Common myeloid progenitor, CD34-positive (primary cell): ENCODE measurements around the gene EFTUD2.

Experiments used
- CTCF ChIA-PET: fragments of 350-600 bp; sonication (Branson Sonifier 250); formaldehyde crosslinking; loops from one replicate; lab custom pipeline; 2021; ENCODE audit warnings: antibody characterized with exemption; lab: Charles Lee
- POLR2A ChIA-PET: fragments of 350-600 bp; sonication (Branson Sonifier 250); formaldehyde crosslinking; loops from one replicate; lab custom pipeline; 2021; ENCODE audit warnings: antibody characterized with exemption; lab: Charles Lee
- DNase-seq, 3 donors: peaks; one replicate each; pipeline versions ENCODE4 v3.0.0 to v3.0.0-alpha.2; 2013
- H3K27ac ChIP-seq, 2 experiments: 1 replicate in 1 of 2; 2 replicates in 1 of 2; pipeline ENCODE4 v1.7.0; 2013; ENCODE audit warnings: inconsistent platforms in 2 of 2, low read length in 2 of 2, mild to moderate bottlenecking in 2 of 2, low read depth in 1 of 2, moderate library complexity in 1 of 2; ENCODE audit not compliant: severe bottlenecking in 2 of 2, insufficient read depth in 1 of 2, poor library complexity in 1 of 2
- H3K27me3 ChIP-seq, 5 experiments: replicated peaks in 2 of 5; 1 replicate in 3 of 5; 2 replicates in 2 of 5; pipeline versions ENCODE4 v1.6.1 to v1.7.0; 2013; ENCODE audit warnings: low read length in 4 of 5, mild to moderate bottlenecking in 2 of 5, moderate library complexity in 2 of 5, inconsistent platforms in 1 of 5; ENCODE audit not compliant: insufficient read depth in 5 of 5, control insufficient read depth in 4 of 5
- H3K36me3 ChIP-seq, 4 experiments: 1 replicate in 2 of 4; 2 replicates in 2 of 4; pipeline versions ENCODE4 v1.6.1 to v1.7.0; 2013; ENCODE audit warnings: low read length in 3 of 4, control low read depth in 1 of 4, mild to moderate bottlenecking in 1 of 4; ENCODE audit not compliant: control insufficient read depth in 4 of 4, insufficient read depth in 4 of 4
- H3K4me1 ChIP-seq, 4 experiments: 1 replicate in 3 of 4; 2 replicates in 1 of 4; pipeline versions ENCODE4 v1.6.1 to v1.7.1; 2013; ENCODE audit warnings: low read length in 3 of 4, mild to moderate bottlenecking in 3 of 4, control low read depth in 1 of 4, inconsistent platforms in 1 of 4, moderate library complexity in 1 of 4; ENCODE audit not compliant: control insufficient read depth in 4 of 4, insufficient read depth in 4 of 4; ENCODE audit errors: control extremely low read depth in 1 of 4
- H3K4me3 ChIP-seq, 7 experiments: 1 replicate in 4 of 7; 2 replicates in 3 of 7; pipeline versions ENCODE4 v1.5.1 to v1.7.0; 2013; ENCODE audit warnings: mild to moderate bottlenecking in 7 of 7, low read length in 6 of 7, moderate library complexity in 6 of 7, inconsistent platforms in 2 of 7, low read depth in 2 of 7, control low read depth in 1 of 7; ENCODE audit not compliant: insufficient read depth in 4 of 7, control insufficient read depth in 1 of 7; ENCODE audit errors: extremely low read depth in 1 of 7
- H3K9me3 ChIP-seq, 5 experiments: 1 replicate in 4 of 5; 2 replicates in 1 of 5; pipeline versions ENCODE4 v1.6.1 to v1.7.1; 2013; ENCODE audit warnings: low read length in 4 of 5, mild to moderate bottlenecking in 2 of 5, inconsistent platforms in 1 of 5, low read depth in 1 of 5, moderate library complexity in 1 of 5; ENCODE audit not compliant: control insufficient read depth in 4 of 5, insufficient read depth in 2 of 5; ENCODE audit errors: control extremely low read depth in 1 of 5
- WGBS: methylation state at CpG from one replicate; pipeline ENCODE4 v1.1.5; 2013; ENCODE audit not compliant: insufficient coverage; 5-methylcytosine and 5-hydroxymethylcytosine counted together

Gene EFTUD2

DNA sequence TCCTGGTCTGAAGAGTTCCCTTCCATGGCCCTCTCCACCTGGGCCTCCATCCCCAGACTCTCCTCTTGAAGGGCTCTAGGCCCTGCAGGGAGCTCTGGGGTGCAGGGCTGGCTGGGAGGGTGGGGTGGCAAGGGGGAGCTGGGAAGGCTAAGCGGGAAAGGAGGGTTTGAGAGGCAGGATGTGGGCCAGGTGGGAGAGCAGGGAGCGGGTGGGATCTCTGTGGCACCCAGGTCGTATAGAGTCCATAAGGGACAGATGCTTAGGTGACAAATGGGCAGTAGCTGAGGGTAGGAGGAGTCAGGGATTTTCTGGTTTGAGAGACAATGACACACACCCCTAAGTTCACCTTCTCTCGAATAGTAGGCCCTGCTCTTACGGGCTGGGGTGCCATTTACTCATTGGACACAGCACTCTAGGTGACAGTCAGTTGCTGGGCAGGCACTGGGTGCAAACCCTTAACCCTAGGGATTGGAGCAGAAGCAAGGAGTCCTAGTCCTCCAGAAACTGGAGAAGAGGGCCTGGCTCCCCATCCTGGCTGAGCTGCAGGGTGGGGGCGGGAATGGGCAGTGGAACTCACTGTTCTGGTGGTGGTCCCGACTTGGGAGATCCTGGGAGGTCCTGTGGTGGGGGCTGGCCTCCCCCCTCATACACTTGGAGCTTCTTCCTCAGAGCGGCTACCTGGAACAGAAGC lies 33.0 kb upstream of the EFTUD2 start:
- WGBS: 88% methylated on average over 6 of the region's 8 CpGs
- no peaks in the 10 kb centered on the region for H3K9me3 ChIP-seq
- peaks cover 0 to 88% (median 51%) of the 10 kb centered on the region in 4 experiments for H3K36me3 ChIP-seq
- H3K4me1 ChIP-seq: no peaks in the 10 kb centered on the region
- H3K27me3 ChIP-seq: no peaks in the 10 kb centered on the region
- CTCF ChIA-PET: interaction anchor here (1.0 to 3.4 kb wide), 4 partner anchors 10 to 90 kb away, joined by 3 to 17 read pairs (median 4); no protein-coding TSS in a partner anchor
- no peak overlapping the region for H3K27ac ChIP-seq
- POLR2A ChIA-PET: interaction anchor here (0.8 kb wide), 1 partner anchor 216 kb away, joined by 3 read pairs; the partner anchor contains the start of gene HEXIM1
- DNase-seq: no peak
- H3K4me3 ChIP-seq: no peak overlapping the region

- POLR2A ChIA-PET: interaction anchor here (0.8 to 1.1 kb wide), 2 partner anchors 30 to 217 kb away, joined by 3 read pairs; partner anchors contain the start of gene HEXIM1
- no peak overlapping the region for H3K27ac ChIP-seq
- H3K36me3 ChIP-seq: peaks cover 0 to 97% (median 56%) of the 10 kb centered on the region in 4 experiments
- no peak overlapping the region for H3K4me3 ChIP-seq
- H3K27me3 ChIP-seq: no peaks in the 10 kb centered on the region
- 100% methylated on average over 4 of the region's 5 CpGs for WGBS
- CTCF ChIA-PET: interaction anchor here (1.7 to 3.4 kb wide), 2 partner anchors 11 to 13 kb away, joined by 6 to 17 read pairs; no protein-coding TSS in a partner anchor
- no peak for DNase-seq
- H3K9me3 ChIP-seq: no peaks in the 10 kb centered on the region
- H3K4me1 ChIP-seq: no peaks in the 10 kb centered on the region
These were observed 32.1 kb upstream of the EFTUD2 start for GRCh38 chr17:44931376-44931775.

DNA sequence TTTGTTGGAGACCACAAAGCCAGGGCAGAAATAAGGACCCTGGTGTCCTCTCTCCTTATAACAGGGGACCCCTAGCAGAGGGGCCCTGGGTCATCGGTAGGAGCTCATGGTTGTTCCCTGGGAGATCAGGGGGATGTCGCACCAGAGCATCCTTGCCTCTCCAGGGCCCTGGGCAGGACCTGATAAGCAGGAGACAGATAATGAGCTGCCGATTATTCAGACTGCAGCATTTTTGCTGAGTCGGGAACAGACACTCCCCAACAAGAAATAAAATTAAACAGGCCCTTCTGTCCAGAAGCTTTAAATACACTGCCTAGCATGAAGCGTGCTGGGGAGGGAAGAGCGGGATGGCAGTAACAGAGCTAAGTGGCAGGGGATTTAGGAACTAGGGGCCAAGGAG lies 31.4 kb upstream of the EFTUD2 start:
- no peaks in the 10 kb centered on the region for H3K4me1 ChIP-seq
- no peak for DNase-seq
- POLR2A ChIA-PET: interaction anchor here (1.1 kb wide), 1 partner anchor 29 kb away, joined by 3 read pairs; no protein-coding TSS in a partner anchor
- H3K4me3 ChIP-seq: no peak overlapping the region
- no peak overlapping the region for H3K27ac ChIP-seq
- H3K27me3 ChIP-seq: no peaks in the 10 kb centered on the region
- H3K9me3 ChIP-seq: no peaks in the 10 kb centered on the region
- WGBS: 100% methylated on average over 5 of the region's 6 CpGs
- peaks cover 0 to 98% (median 58%) of the 10 kb centered on the region in 4 experiments for H3K36me3 ChIP-seq
- CTCF ChIA-PET: interaction anchor here (3.4 kb wide), 1 partner anchor 10 kb away, joined by 17 read pairs; no protein-coding TSS in a partner anchor

- Histone ChIP-seq H3K4me1 (no peaks in the 10 kb centered on the region), H3K27ac (no peak overlapping the region), H3K27me3 (no peaks in the 10 kb centered on the region), H3K4me3 (no peak overlapping the region), H3K36me3 (peaks cover 0 to 83% (median 49%) of the 10 kb centered on the region in 4 experiments), H3K9me3 (no peaks in the 10 kb centered on the region)
- ChIA-PET POLR2A (no interaction called here), CTCF (interaction anchor here (0.9 kb wide), 1 partner anchor 171 kb away, joined by 5 read pairs; no protein-coding TSS in a partner anchor)
- DNase-seq: no peak
- 97% methylated on average over 6 of the region's 7 CpGs for WGBS
These were observed 29.9 kb upstream of the EFTUD2 start for GRCh38 chr17:44928950-44929720.

- no peaks in the 10 kb centered on the region for H3K4me1 ChIP-seq
- peaks cover 0 to 75% (median 42%) of the 10 kb centered on the region in 4 experiments for H3K36me3 ChIP-seq
- DNase-seq: no peak
- H3K27ac ChIP-seq: no peak overlapping the region
- CTCF ChIA-PET: interaction anchor here (1.1 kb wide), 1 partner anchor 172 kb away, joined by 3 read pairs; no protein-coding TSS in a partner anchor
- no peaks in the 10 kb centered on the region for H3K27me3 ChIP-seq
- POLR2A ChIA-PET: no interaction called here
- H3K4me3 ChIP-seq: no peak overlapping the region
- H3K9me3 ChIP-seq: no peaks in the 10 kb centered on the region
- WGBS: 99% methylated on average over 14 of the region's 15 CpGs
These were observed 28.9 kb upstream of the EFTUD2 start for GRCh38 chr17:44928136-44928535.

DNA sequence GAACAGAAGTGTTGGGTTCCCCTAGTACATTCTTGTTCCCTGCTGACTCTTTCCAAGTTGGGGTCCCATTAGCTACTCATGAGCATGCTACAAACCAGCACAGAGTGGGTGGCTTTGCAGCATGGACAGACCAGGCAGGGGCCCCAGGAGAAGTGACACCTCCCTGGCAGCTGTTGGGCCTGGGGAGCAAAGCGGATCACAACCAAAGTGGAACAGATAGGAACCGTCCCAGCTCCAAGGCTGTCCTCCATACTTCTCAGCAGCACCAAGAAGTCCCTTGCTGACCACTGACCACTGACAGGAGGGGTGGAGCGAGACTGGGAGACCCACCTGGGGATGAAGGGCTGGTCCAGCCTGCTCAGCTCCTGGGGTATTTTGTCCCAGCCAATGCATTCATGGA lies 28.5 kb upstream of the EFTUD2 start:
- peaks cover 0 to 2% (median 0%) of the 10 kb centered on the region in 5 experiments for H3K27me3 ChIP-seq
- H3K9me3 ChIP-seq: no peaks in the 10 kb centered on the region
- H3K36me3 ChIP-seq: peaks cover 0 to 71% (median 38%) of the 10 kb centered on the region in 4 experiments
- no peaks in the 10 kb centered on the region for H3K4me1 ChIP-seq
- no peak overlapping the region for H3K27ac ChIP-seq
- H3K4me3 ChIP-seq: no peak overlapping the region
- ChIA-PET POLR2A (no interaction called here), CTCF (interaction anchor here (1.1 to 13.3 kb wide), 3 partner anchors 12 to 172 kb away, joined by 3 to 162 read pairs (median 4); partner anchors contain the start of gene GFAP)
- no peak for DNase-seq
- 97% methylated on average over 3 of the region's 3 CpGs for WGBS
